ENCODE results near the gene TRMT44.

Gene TRMT44

DNA sequence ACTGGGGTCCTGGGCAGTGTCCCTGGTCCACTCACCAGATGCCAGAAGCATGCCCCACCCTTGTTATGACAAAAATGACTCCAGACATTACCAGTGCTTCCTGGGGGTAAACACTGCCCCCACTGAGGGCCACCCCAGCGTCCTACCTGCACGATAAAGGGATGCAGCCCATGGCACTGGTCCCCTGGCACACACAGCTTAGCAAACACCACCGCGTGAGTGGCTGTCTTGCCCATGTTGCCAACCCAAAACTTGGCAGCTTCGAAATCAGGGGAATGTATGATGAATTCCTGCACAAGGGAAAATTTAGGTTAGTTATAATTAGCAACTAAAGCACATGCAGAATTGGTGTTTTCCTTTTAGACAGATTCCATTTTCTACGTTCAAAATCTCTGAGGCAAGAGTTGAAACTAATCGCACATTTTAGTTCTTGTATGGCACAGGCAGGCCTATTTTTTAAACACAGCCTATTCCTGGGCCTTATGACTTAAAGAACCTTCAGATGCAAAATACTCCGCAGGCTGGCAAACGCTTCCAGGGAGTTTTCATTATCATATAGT, 30.4 kb upstream of the TRMT44 start:
- Histone ChIP-seq H2AFZ (ENCODE audit: low read depth, low read length) (no peak overlapping the region), H3K4me1 (ENCODE audit: low read length) (no peaks in the 10 kb centered on the region), H4K20me1 (ENCODE audit: insufficient read depth, low read length) (no peaks in the 10 kb centered on the region; the same call in 1 of the 2 replicates), H3K79me2 (ENCODE audit: low read length) (no peaks in the 10 kb centered on the region), H3K4me2 (ENCODE audit: low read length) (no peak overlapping the region), H3K27me3 (ENCODE audit: low read depth, low read length) (no peaks in the 10 kb centered on the region), H3K27ac (ENCODE audit: low read length) (no peak overlapping the region), H3K4me3 (ENCODE audit: low read length) (no peak overlapping the region), H3K9me3 (ENCODE audit: insufficient read depth, low read length) (no peaks in the 10 kb centered on the region), H3K9ac (ENCODE audit: low read length) (no peak overlapping the region), H3K36me3 (replicated peaks; ENCODE audit: low read depth, low read length) (peaks cover 31% of the 10 kb centered on the region)
- TF ChIP-seq EZH2phosphoT487 (IDR thresholded peaks at IDR 0.05; ENCODE audit: low read depth) (no peak), CTCF (IDR thresholded peaks at IDR 0.05; ENCODE audit: low read depth, low read length) (no peak)

DNA sequence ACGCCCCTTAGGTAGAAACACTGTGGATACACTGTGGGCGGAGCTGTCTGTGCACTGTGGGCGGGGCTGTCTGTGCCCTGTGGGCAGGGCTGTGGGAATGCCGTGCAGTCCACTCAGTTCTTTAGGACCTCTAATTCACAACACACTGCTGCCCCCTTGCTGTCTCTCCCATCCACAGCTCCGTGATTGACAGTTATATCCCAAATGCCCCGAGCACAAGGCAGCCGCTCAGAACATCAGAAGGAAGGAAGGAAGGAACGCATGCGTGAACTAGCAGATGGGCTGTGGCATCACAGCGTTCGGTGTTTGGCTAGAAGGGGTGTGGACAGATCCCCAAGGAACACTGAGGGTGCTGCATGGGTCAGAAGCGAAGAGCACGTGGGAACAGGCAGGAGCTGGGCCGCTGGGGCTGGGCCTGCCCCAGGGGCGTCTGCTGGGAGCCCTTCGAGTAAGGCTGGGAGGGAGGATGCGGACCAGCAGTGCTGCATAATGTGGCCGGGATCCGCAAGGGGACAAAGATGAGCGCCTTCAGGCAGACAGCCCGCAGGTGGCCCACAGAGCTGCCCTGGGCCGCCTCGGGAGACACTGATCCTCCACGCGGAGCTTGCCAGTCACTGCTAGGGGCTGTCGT, 29.8 kb upstream of the TRMT44 start:
- Histone ChIP-seq H3K4me3 (ENCODE audit: low read length) (no peak overlapping the region), H3K79me2 (ENCODE audit: low read length) (no peaks in the 10 kb centered on the region), H3K27me3 (ENCODE audit: low read depth, low read length) (no peaks in the 10 kb centered on the region), H3K4me2 (ENCODE audit: low read length) (no peak overlapping the region), H3K9me3 (ENCODE audit: insufficient read depth, low read length) (no peaks in the 10 kb centered on the region), H3K27ac (ENCODE audit: low read length) (no peak overlapping the region), H3K36me3 (replicated peaks; ENCODE audit: low read depth, low read length) (peaks cover 27% of the 10 kb centered on the region), H2AFZ (ENCODE audit: low read depth, low read length) (no peak overlapping the region), H3K9ac (ENCODE audit: low read length) (no peak overlapping the region), H3K4me1 (ENCODE audit: low read length) (no peaks in the 10 kb centered on the region), H4K20me1 (ENCODE audit: insufficient read depth, low read length) (no peaks in the 10 kb centered on the region; the same call in 1 of the 2 replicates)
- peak; percentile 19; the same call in 1 of the 2 replicates for TF ChIP-seq CTCF (IDR thresholded peaks at IDR 0.05; ENCODE audit: low read depth, low read length)
- no peak for TF ChIP-seq EZH2phosphoT487 (IDR thresholded peaks at IDR 0.05; ENCODE audit: low read depth)

- Histone ChIP-seq H3K4me3 (ENCODE audit: low read length) (no peak overlapping the region), H3K9ac (ENCODE audit: low read length) (no peak overlapping the region), H2AFZ (ENCODE audit: low read depth, low read length) (no peak overlapping the region), H3K9me3 (ENCODE audit: insufficient read depth, low read length) (no peaks in the 10 kb centered on the region), H3K36me3 (replicated peaks; ENCODE audit: low read depth, low read length) (peaks cover 28% of the 10 kb centered on the region), H3K4me1 (ENCODE audit: low read length) (no peaks in the 10 kb centered on the region), H3K27me3 (ENCODE audit: low read depth, low read length) (no peaks in the 10 kb centered on the region), H3K79me2 (ENCODE audit: low read length) (0 out of 2 replicates have a peak, but pooled peaks cover 1% of the 10 kb centered on the region), H3K27ac (ENCODE audit: low read length) (no peak overlapping the region), H4K20me1 (ENCODE audit: insufficient read depth, low read length) (no peaks in the 10 kb centered on the region; the same call in 1 of the 2 replicates), H3K4me2 (ENCODE audit: low read length) (no peak overlapping the region)
- TF ChIP-seq EZH2phosphoT487 (IDR thresholded peaks at IDR 0.05; ENCODE audit: low read depth) (no peak), CTCF (IDR thresholded peaks at IDR 0.05; ENCODE audit: low read depth, low read length) (no peak)
Observed at GRCh38 chr4:8411351-8412180, 29.0 kb upstream of the TRMT44 start.

GRCh38 chr4:8412288-8412687, 28.3 kb upstream of the TRMT44 start:
- Histone ChIP-seq H3K27me3 (ENCODE audit: low read depth, low read length) (no peaks in the 10 kb centered on the region), H3K79me2 (ENCODE audit: low read length) (peaks cover 8% of the 10 kb centered on the region; the same call in 1 of the 2 replicates), H3K9ac (ENCODE audit: low read length) (no peak overlapping the region), H4K20me1 (ENCODE audit: insufficient read depth, low read length) (peaks cover 6% of the 10 kb centered on the region; the same call in 1 of the 2 replicates), H3K4me1 (ENCODE audit: low read length) (no peaks in the 10 kb centered on the region), H3K4me3 (ENCODE audit: low read length) (no peak overlapping the region), H3K9me3 (ENCODE audit: insufficient read depth, low read length) (no peaks in the 10 kb centered on the region), H3K27ac (ENCODE audit: low read length) (no peak overlapping the region), H3K36me3 (replicated peaks; ENCODE audit: low read depth, low read length) (peaks cover 28% of the 10 kb centered on the region), H2AFZ (ENCODE audit: low read depth, low read length) (no peak overlapping the region), H3K4me2 (ENCODE audit: low read length) (no peak overlapping the region)
- TF ChIP-seq CTCF (IDR thresholded peaks at IDR 0.05; ENCODE audit: low read depth, low read length), result no peak
- TF ChIP-seq EZH2phosphoT487 (IDR thresholded peaks at IDR 0.05; ENCODE audit: low read depth), result no peak

All from OCI-LY3 (cell line).